Activated CD4-positive, CD25-positive, alpha-beta regulatory T cell treated with anti-CD3 and anti-CD28 coated beads, Interleukin-2, amount 50 U/mL, for 72 hours (primary cell): ENCODE measurements around the gene RTN1.

Experiments
- DNase-seq: peaks from one replicate; pipeline ENCODE4 v3.0.0; 2021

Gene RTN1

GRCh38 chr14:59622631-59623030 lies 247.9 kb downstream of the RTN1 start:
- DNase-seq, result no peak

GRCh38 chr14:59619061-59619460 lies 251.5 kb downstream of the RTN1 start:
- DNase-seq, result no peak

GRCh38 chr14:59601056-59601455 lies 269.5 kb downstream of the RTN1 start:
- DNase-seq, result no peak

- no peak for DNase-seq
These were observed 270.2 kb downstream of the RTN1 start for GRCh38 chr14:59600211-59600945.

GRCh38 chr14:59595071-59595470 lies 275.5 kb downstream of the RTN1 start:
- no peak for DNase-seq

- no peak for DNase-seq
These were observed 278.8 kb downstream of the RTN1 start for GRCh38 chr14:59591641-59592370.

GRCh38 chr14:59588101-59588500 lies 282.5 kb downstream of the RTN1 start:
- no peak for DNase-seq

GRCh38 chr14:59585891-59586554 lies 284.6 kb downstream of the RTN1 start:
- DNase-seq, result no peak

- no peak for DNase-seq
These were observed 286.8 kb downstream of the RTN1 start for GRCh38 chr14:59583755-59584154.

- no peak for DNase-seq
These were observed 287.6 kb downstream of the RTN1 start for GRCh38 chr14:59582845-59583509.

- DNase-seq, result no peak
These were observed 288.4 kb downstream of the RTN1 start for GRCh38 chr14:59582161-59582560.

- no peak for DNase-seq
These were observed 289.7 kb downstream of the RTN1 start for GRCh38 chr14:59580911-59581310.

- peak; percentile 85 for DNase-seq
These were observed 294.0 kb downstream of the RTN1 start, which contains the start of gene CCDC175 for GRCh38 chr14:59576332-59577294. TSS of gene CCDC175 (minus strand) at chr14:59576812. CDS start at chr14:59576775, 37 bp downstream.

- no peak for DNase-seq
These were observed 300.5 kb downstream of the RTN1 start for GRCh38 chr14:59570122-59570521.

GRCh38 chr14:59566725-59567124 lies 303.9 kb downstream of the RTN1 start:
- no peak for DNase-seq

- DNase-seq, result no peak
These were observed 304.3 kb downstream of the RTN1 start for GRCh38 chr14:59566296-59566695.

- no peak for DNase-seq
These were observed 305.5 kb downstream of the RTN1 start for GRCh38 chr14:59565087-59565486.

- DNase-seq, result no peak
These were observed 306.2 kb downstream of the RTN1 start for GRCh38 chr14:59564366-59564765.

GRCh38 chr14:59547310-59547709 lies 323.3 kb downstream of the RTN1 start:
- DNase-seq, result no peak
